ENCODE measurements around the gene MYO10.

DNA sequence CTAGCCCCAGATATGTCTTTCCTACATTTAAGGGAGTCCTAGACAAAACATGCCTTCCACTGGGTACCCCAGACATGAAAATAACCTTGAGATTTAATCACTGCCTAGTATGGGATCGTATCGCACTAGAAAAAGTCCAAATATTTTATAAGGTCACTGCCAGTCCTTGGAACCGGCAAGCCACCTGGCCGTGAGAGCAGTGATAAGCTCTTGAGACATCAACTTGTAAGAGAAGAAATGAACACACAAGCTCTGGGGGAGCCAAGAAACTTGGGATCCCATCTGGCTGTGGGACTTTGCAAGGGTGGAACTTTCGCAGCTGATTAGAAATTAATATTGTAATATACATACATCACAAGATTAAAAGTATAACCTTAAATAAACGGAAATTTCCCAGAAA lies 21.5 kb downstream of the MYO10 start:
- TF ChIP-seq CBFB (CRISPR knock-in tag; IDR thresholded peaks at IDR 0.05; ENCODE audit: low read depth) (no peak), NFYB (CRISPR knock-in tag; conservative IDR thresholded peaks at IDR 0.05; ENCODE audit: low read depth) (no peak), NR2C2 (CRISPR knock-in tag; IDR thresholded peaks at IDR 0.05) (no peak)
- TF ChIP-seq, protein P1, sequence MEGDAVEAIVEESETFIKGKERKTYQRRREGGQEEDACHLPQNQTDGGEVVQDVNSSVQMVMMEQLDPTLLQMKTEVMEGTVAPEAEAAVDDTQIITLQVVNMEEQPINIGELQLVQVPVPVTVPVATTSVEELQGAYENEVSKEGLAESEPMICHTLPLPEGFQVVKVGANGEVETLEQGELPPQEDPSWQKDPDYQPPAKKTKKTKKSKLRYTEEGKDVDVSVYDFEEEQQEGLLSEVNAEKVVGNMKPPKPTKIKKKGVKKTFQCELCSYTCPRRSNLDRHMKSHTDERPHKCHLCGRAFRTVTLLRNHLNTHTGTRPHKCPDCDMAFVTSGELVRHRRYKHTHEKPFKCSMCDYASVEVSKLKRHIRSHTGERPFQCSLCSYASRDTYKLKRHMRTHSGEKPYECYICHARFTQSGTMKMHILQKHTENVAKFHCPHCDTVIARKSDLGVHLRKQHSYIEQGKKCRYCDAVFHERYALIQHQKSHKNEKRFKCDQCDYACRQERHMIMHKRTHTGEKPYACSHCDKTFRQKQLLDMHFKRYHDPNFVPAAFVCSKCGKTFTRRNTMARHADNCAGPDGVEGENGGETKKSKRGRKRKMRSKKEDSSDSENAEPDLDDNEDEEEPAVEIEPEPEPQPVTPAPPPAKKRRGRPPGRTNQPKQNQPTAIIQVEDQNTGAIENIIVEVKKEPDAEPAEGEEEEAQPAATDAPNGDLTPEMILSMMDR (IDR thresholded peaks at IDR 0.05), result no peak
- TF ChIP-seq, protein P2, sequence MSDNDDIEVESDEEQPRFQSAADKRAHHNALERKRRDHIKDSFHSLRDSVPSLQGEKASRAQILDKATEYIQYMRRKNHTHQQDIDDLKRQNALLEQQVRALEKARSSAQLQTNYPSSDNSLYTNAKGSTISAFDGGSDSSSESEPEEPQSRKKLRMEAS (CRISPR knock-in tag; IDR thresholded peaks at IDR 0.05), result no peak
